ENCODE results near the gene SPECC1.
A peak's percentile ranks its signal among the peaks of the same experiment; 100 is the strongest.

Gene SPECC1

DNA sequence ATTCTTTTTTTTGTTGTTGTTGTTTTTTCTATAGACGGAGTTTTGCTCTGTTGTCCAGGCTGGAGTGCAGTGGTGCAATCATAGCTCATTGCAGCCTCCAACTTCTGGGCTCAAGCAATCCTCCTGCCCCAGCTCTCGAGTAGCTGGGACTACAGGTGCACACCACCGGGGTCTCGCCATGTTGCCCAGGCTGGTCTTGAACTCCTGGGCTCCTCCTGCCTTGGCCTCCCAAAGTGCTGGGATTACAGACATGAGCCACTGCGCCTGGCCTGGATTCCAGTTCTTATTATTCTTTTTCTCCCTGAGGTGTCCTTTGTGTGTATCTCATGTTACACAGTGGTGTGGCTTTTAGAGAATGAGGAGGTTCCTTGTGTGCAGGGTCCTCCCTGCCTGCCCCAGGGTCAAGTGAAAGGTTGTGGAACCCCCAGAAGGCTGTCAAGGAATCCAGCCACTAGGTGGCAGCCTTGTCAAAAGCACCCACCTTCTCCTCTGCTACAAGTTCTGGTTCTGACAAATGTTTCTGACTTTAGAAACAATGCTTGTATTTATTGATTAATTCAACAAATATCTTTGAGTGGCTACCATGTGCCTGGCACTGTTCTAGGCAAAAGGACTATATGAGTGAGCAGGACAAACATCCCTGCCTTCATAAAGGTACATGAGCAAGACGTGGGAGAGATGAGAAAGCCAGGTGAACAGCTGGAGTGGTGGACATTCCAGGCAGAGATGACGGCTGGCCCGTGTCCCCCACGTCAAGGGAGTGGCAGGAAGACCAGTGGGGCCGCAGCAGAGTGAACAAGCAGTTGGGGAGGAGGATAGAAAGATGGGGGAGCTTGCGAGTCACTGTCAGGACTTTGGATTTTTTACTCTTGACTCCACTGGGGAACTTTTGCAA, 112.4 kb downstream of the SPECC1 start:
- POLR2A ChIA-PET, result no interaction called here
- peak; percentile 64 for DNase-seq (ENCODE audit: extremely low spot score)
- CTCF ChIA-PET, result interaction anchor here (0.6 to 1.5 kb wide), 8 partner anchors 41 to 310 kb away, joined by 3 to 5 read pairs (median 4); partner anchors contain the start of gene SPECC1
- TF ChIP-seq CTBP1 (IDR thresholded peaks at IDR 0.05; ENCODE audit: borderline replicate concordance), result no peak
- TF ChIP-seq ZNF384 (IDR thresholded peaks at IDR 0.05), result no peak
- TF ChIP-seq FOXK2 (IDR thresholded peaks at IDR 0.05), result no peak
- TF ChIP-seq, protein P1, sequence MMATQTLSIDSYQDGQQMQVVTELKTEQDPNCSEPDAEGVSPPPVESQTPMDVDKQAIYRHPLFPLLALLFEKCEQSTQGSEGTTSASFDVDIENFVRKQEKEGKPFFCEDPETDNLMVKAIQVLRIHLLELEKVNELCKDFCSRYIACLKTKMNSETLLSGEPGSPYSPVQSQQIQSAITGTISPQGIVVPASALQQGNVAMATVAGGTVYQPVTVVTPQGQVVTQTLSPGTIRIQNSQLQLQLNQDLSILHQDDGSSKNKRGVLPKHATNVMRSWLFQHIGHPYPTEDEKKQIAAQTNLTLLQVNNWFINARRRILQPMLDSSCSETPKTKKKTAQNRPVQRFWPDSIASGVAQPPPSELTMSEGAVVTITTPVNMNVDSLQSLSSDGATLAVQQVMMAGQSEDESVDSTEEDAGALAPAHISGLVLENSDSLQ (IDR thresholded peaks at IDR 0.05), result no peak
- no peak for TF ChIP-seq SUZ12 (IDR thresholded peaks at IDR 0.05)
- no peak for TF ChIP-seq L3MBTL2 (conservative IDR thresholded peaks at IDR 0.05)
- no peak for TF ChIP-seq LEF1 (IDR thresholded peaks at IDR 0.05; ENCODE audit: borderline replicate concordance)
- TF ChIP-seq FOXM1 (IDR thresholded peaks at IDR 0.05; ENCODE audit: borderline replicate concordance), result no peak
- no peak for TF ChIP-seq BHLHE40 (IDR thresholded peaks at IDR 0.05; ENCODE audit: borderline replicate concordance)
- TF ChIP-seq SP1 (IDR thresholded peaks at IDR 0.05), result no peak
- TF ChIP-seq ARNT (IDR thresholded peaks at IDR 0.05), result no peak
- TF ChIP-seq NFRKB (IDR thresholded peaks at IDR 0.05), result no peak
- TF ChIP-seq TARDBP (IDR thresholded peaks at IDR 0.05), result no peak
- no peak for TF ChIP-seq ELF4 (IDR thresholded peaks at IDR 0.05)

GRCh38 chr17:20122254-20122879, 113.2 kb downstream of the SPECC1 start:
- DNase-seq (ENCODE audit: extremely low spot score), result no peak
- CTCF ChIA-PET, result interaction anchor here (0.6 to 1.1 kb wide), 5 partner anchors 40 to 141 kb away, joined by 3 to 4 read pairs (median 4); partner anchors contain the start of gene SPECC1
- POLR2A ChIA-PET, result no interaction called here
- TF ChIP-seq ZNF384 (IDR thresholded peaks at IDR 0.05), result no peak
- TF ChIP-seq HDGF (IDR thresholded peaks at IDR 0.05; ENCODE audit: borderline replicate concordance), result no peak
- no peak for TF ChIP-seq SUZ12 (IDR thresholded peaks at IDR 0.05)
- no peak for TF ChIP-seq BHLHE40 (IDR thresholded peaks at IDR 0.05; ENCODE audit: borderline replicate concordance)
- no peak for TF ChIP-seq ELF4 (IDR thresholded peaks at IDR 0.05)
- TF ChIP-seq CTBP1 (IDR thresholded peaks at IDR 0.05; ENCODE audit: borderline replicate concordance), result no peak
- TF ChIP-seq ARNT (IDR thresholded peaks at IDR 0.05), result no peak
- no peak for TF ChIP-seq TARDBP (IDR thresholded peaks at IDR 0.05)
- TF ChIP-seq NFRKB (IDR thresholded peaks at IDR 0.05), result no peak
- no peak for TF ChIP-seq LEF1 (IDR thresholded peaks at IDR 0.05; ENCODE audit: borderline replicate concordance)
- TF ChIP-seq FOXM1 (IDR thresholded peaks at IDR 0.05; ENCODE audit: borderline replicate concordance), result no peak
- no peak for TF ChIP-seq SP1 (IDR thresholded peaks at IDR 0.05)
- no peak for TF ChIP-seq L3MBTL2 (conservative IDR thresholded peaks at IDR 0.05)
- no peak for TF ChIP-seq FOXA1 (IDR thresholded peaks at IDR 0.05)

- ChIA-PET POLR2A (no interaction called here), CTCF (no interaction called here)
- TF ChIP-seq FOXM1 (IDR thresholded peaks at IDR 0.05; ENCODE audit: borderline replicate concordance), result no peak
- no peak for DNase-seq (ENCODE audit: extremely low spot score)
These were observed 114.0 kb downstream of the SPECC1 start for GRCh38 chr17:20123209-20123608.

- ChIA-PET POLR2A (no interaction called here), CTCF (no interaction called here)
- no peak for TF ChIP-seq SUZ12 (IDR thresholded peaks at IDR 0.05)
- no peak for TF ChIP-seq BHLHE40 (IDR thresholded peaks at IDR 0.05; ENCODE audit: borderline replicate concordance)
- no peak for TF ChIP-seq FOXA1 (IDR thresholded peaks at IDR 0.05)
- TF ChIP-seq ZNF384 (IDR thresholded peaks at IDR 0.05), result no peak
- TF ChIP-seq TARDBP (IDR thresholded peaks at IDR 0.05), result no peak
- no peak for TF ChIP-seq HDGF (IDR thresholded peaks at IDR 0.05; ENCODE audit: borderline replicate concordance)
- no peak for TF ChIP-seq FOXM1 (IDR thresholded peaks at IDR 0.05; ENCODE audit: borderline replicate concordance)
- no peak for TF ChIP-seq L3MBTL2 (conservative IDR thresholded peaks at IDR 0.05)
- no peak for TF ChIP-seq ARNT (IDR thresholded peaks at IDR 0.05)
- no peak for TF ChIP-seq LEF1 (IDR thresholded peaks at IDR 0.05; ENCODE audit: borderline replicate concordance)
- TF ChIP-seq ELF4 (IDR thresholded peaks at IDR 0.05), result no peak
- TF ChIP-seq FOXK2 (IDR thresholded peaks at IDR 0.05), result no peak
- TF ChIP-seq CTBP1 (IDR thresholded peaks at IDR 0.05; ENCODE audit: borderline replicate concordance), result no peak
- TF ChIP-seq SP1 (IDR thresholded peaks at IDR 0.05), result no peak
- no peak for TF ChIP-seq NFRKB (IDR thresholded peaks at IDR 0.05)
- DNase-seq (ENCODE audit: extremely low spot score), result no peak
These were observed 116.6 kb downstream of the SPECC1 start for GRCh38 chr17:20125724-20126123.

DNA sequence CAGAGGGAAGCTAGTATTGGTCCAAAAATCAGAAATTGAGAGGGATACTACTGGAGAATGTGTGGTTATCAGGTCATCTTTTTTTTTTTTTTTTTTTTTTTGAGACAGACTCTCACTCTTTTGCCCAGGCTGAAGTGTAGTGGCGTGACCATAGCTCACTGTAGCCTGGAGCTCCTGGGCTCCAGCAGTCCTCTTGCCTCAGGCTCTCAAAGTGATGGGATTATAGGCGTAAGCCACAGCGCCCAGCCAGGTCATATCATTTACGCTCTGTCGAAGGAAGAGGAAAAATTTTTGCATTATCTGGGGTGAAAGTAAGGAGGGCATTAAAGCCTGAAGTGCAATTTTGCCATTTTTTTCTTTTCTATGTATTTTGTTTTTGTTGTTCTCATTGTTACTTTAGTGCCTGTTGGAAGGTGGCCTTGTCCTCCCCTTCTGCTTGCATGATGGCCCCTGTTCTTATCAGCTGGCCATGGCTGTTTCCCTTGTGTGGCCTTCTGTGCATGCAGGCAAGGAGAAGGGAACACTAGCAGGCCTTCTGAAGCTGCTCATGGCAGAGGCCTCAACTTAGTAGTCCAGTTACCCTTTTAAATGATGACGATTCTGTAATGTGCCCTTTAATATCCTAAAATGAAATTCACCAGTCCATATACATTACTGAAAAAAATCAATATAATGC, 118.3 kb downstream of the SPECC1 start:
- no peak for DNase-seq (ENCODE audit: extremely low spot score)
- TF ChIP-seq HDGF (IDR thresholded peaks at IDR 0.05; ENCODE audit: borderline replicate concordance) (no peak), FOXK2 (IDR thresholded peaks at IDR 0.05) (no peak), ELF4 (IDR thresholded peaks at IDR 0.05) (no peak), LEF1 (IDR thresholded peaks at IDR 0.05; ENCODE audit: borderline replicate concordance) (no peak), ZNF384 (IDR thresholded peaks at IDR 0.05) (no peak), BHLHE40 (IDR thresholded peaks at IDR 0.05; ENCODE audit: borderline replicate concordance) (no peak), SP1 (IDR thresholded peaks at IDR 0.05) (no peak), SUZ12 (IDR thresholded peaks at IDR 0.05) (no peak), CTBP1 (IDR thresholded peaks at IDR 0.05; ENCODE audit: borderline replicate concordance) (no peak), NFRKB (IDR thresholded peaks at IDR 0.05) (no peak), L3MBTL2 (conservative IDR thresholded peaks at IDR 0.05) (no peak)
- TF ChIP-seq, protein P1 (IDR thresholded peaks at IDR 0.05), result no peak
- ChIA-PET POLR2A (no interaction called here), CTCF (interaction anchor here (0.7 to 1.7 kb wide), 3 partner anchors 14 to 134 kb away, joined by 3 to 7 read pairs (median 3); no protein-coding TSS in a partner anchor)

All from HEK293T (cell line).